ENCODE results near the gene GUCY2C. TPM values are rescaled to one million over a fixed set of nuclear protein-coding genes. Genes with fewer than 3 reads are reported as not detected.

The GUCY2C gene
- total RNA-seq, 1 experiment from 2014 or later: 1.9 TPM

- Mint-ChIP-seq H3K36me3 (ENCODE audit: insufficient read depth in 1 of 3, low read depth in 3 of 3) (no peaks in the 10 kb centered on the region; a peak in 2 of 7 replicates), H3K4me3 (no peak overlapping the region), H3K27me3 (ENCODE audit: low read depth) (no peaks in the 10 kb centered on the region), H3K4me1 (peaks cover 5 to 13% of the 10 kb centered on the region in 2 experiments), H3K27ac (no peak overlapping the region), H3K9me3 (no peaks in the 10 kb centered on the region; a peak in 1 of 5 replicates)
- no peak overlapping the region for H4K91ac ChIP-seq (ENCODE audit: insufficient read length, low read depth, low read length)
- H4K5ac ChIP-seq (ENCODE audit: insufficient read length, low read depth, low read length): no peak overlapping the region
- H2BK5ac ChIP-seq (ENCODE audit: insufficient read length, low read length): no peak overlapping the region
- no peak overlapping the region for H2BK20ac ChIP-seq (ENCODE audit: low read depth, low read length, poor library complexity, severe bottlenecking)
- no peak overlapping the region for H2AK5ac ChIP-seq (ENCODE audit: insufficient read length, low read length)
- no peak overlapping the region for H2BK15ac ChIP-seq (ENCODE audit: low read depth, low read length)
- no peak overlapping the region for H3T11ph ChIP-seq (ENCODE audit: low read length)
- H3K4me1 ChIP-seq (ENCODE audit: insufficient read depth, low read length): no peaks in the 10 kb centered on the region
- no peaks in the 10 kb centered on the region for H3K79me1 ChIP-seq (ENCODE audit: insufficient read depth, low read depth, low read length, poor library complexity, severe bottlenecking)
- H3K27ac ChIP-seq (ENCODE audit: insufficient read length, low read depth, low read length): no peak overlapping the region
- no peak for DNase-seq
- H3K18ac ChIP-seq (ENCODE audit: insufficient read length, low read depth, low read length): no peak overlapping the region
- no peak overlapping the region for H3K23ac ChIP-seq (ENCODE audit: insufficient read length, low read depth, low read length)
- no peak overlapping the region for H3K4me2 ChIP-seq (ENCODE audit: insufficient read depth, insufficient read length, low read length)
- peaks cover 3% of the 10 kb centered on the region for H3K23me2 ChIP-seq (ENCODE audit: insufficient read length, low read depth, low read length, poor library complexity, severe bottlenecking)
- H4K8ac ChIP-seq (replicated peaks; ENCODE audit: insufficient read length, low read depth, low read length): no peak overlapping the region
- no peaks in the 10 kb centered on the region for H4K20me1 ChIP-seq (ENCODE audit: control insufficient read depth, insufficient read depth, insufficient read length)
- H2AFZ ChIP-seq (ENCODE audit: low read length): no peak overlapping the region
- WGBS (ENCODE audit: extremely low coverage, insufficient read length, low lambda C conversion rate): no CpG with 5 or more reads among the region's 4 CpGs
- no peaks in the 10 kb centered on the region for H3K79me2 ChIP-seq (ENCODE audit: insufficient read depth, low read length)
- no peak overlapping the region for H3K56ac ChIP-seq (ENCODE audit: insufficient read length, low read depth, low read length)
- H3K9me3 ChIP-seq (ENCODE audit: control insufficient read depth, low read depth, low read length): no peaks in the 10 kb centered on the region
- no peaks in the 10 kb centered on the region for H3K27me3 ChIP-seq (ENCODE audit: insufficient read depth, low read length)
- TF ChIP-seq CTCF (conservative IDR thresholded peaks at IDR 0.05): no peak
- no peak overlapping the region for H3K4ac ChIP-seq (ENCODE audit: low read depth, low read length)
- H3K14ac ChIP-seq (ENCODE audit: insufficient read depth, low read length): no peak overlapping the region
- no peak overlapping the region for H2BK12ac ChIP-seq (ENCODE audit: insufficient read length, low read depth, low read length)
- H2BK120ac ChIP-seq (ENCODE audit: low read depth, low read length, poor library complexity, severe bottlenecking): no peak overlapping the region
- no peak overlapping the region for H3K9ac ChIP-seq (ENCODE audit: extremely low read depth, insufficient read length, low read length)
These were observed 133.4 kb downstream of the GUCY2C start for GRCh38 chr12:14563046-14563445.

Other genes starting within 250 kb of the GUCY2C start
- 15.2 and 15.5 TPM in 2 replicates for gene PLBD1, start 128.7 kb downstream of the GUCY2C start, total RNA-seq (2021)
- 108 TPM in 2 replicates for gene WBP11, start 106.9 kb upstream of the GUCY2C start, total RNA-seq (2021)
- 1.6 and 1.9 TPM in 2 replicates for gene C12orf60, start 107.1 kb upstream of the GUCY2C start, total RNA-seq (2021)
- gene SMCO3, start 117.6 kb upstream of the GUCY2C start, total RNA-seq (2021): not detected in 2 replicates
- gene ART4, start 146.9 kb upstream of the GUCY2C start, total RNA-seq (2021): not detected in 2 replicates
- not detected in 2 replicates for gene MGP, start 189.3 kb upstream of the GUCY2C start, total RNA-seq (2021)
- gene ERP27, start 241.9 kb upstream of the GUCY2C start, total RNA-seq (2021): not detected in 2 replicates

Measured in H9 (cell line).